Memory B cell (primary cell): ENCODE measurements around the gene FERD3L.
"Not testable (repeated sequence)": the region's sequence is repeated elsewhere in the genome, so short reads cannot be mapped to it uniquely, and the experiment has no call there.

Experiments
- ATAC-seq: fragments of 150-1000 bp; cut with Tn5 transposase; 2 replicates; pipeline ENCODE4 v1.10.0; 2021; ENCODE audit warnings: low read depth, mild to moderate bottlenecking, moderate library complexity
- DNase-seq, 2 donors: peaks; one replicate each; pipeline ENCODE4 v3.0.0; 2022; ENCODE audit warnings: low spot score in 2 of 2
- H3K27ac Mint-ChIP-seq: one replicate; pipeline ENCODE4 v1.8.0; 2022; ENCODE audit warnings: mild to moderate bottlenecking, moderate library complexity, mixed read lengths
- H3K27me3 Mint-ChIP-seq: one replicate; pipeline ENCODE4 v1.8.0; 2022; ENCODE audit warnings: mixed read lengths
- H3K36me3 Mint-ChIP-seq: one replicate; pipeline ENCODE4 v1.8.0; 2022; ENCODE audit warnings: mild to moderate bottlenecking, mixed read lengths
- H3K4me1 Mint-ChIP-seq: one replicate; pipeline ENCODE4 v1.8.0; 2022; ENCODE audit warnings: mixed read lengths
- H3K4me3 Mint-ChIP-seq: one replicate; pipeline ENCODE4 v1.8.0; 2022; ENCODE audit warnings: mild to moderate bottlenecking, moderate library complexity, mixed read lengths
- H3K9me3 Mint-ChIP-seq: one replicate; pipeline ENCODE4 v1.8.0; 2022; ENCODE audit warnings: mixed read lengths

FERD3L gene

DNA sequence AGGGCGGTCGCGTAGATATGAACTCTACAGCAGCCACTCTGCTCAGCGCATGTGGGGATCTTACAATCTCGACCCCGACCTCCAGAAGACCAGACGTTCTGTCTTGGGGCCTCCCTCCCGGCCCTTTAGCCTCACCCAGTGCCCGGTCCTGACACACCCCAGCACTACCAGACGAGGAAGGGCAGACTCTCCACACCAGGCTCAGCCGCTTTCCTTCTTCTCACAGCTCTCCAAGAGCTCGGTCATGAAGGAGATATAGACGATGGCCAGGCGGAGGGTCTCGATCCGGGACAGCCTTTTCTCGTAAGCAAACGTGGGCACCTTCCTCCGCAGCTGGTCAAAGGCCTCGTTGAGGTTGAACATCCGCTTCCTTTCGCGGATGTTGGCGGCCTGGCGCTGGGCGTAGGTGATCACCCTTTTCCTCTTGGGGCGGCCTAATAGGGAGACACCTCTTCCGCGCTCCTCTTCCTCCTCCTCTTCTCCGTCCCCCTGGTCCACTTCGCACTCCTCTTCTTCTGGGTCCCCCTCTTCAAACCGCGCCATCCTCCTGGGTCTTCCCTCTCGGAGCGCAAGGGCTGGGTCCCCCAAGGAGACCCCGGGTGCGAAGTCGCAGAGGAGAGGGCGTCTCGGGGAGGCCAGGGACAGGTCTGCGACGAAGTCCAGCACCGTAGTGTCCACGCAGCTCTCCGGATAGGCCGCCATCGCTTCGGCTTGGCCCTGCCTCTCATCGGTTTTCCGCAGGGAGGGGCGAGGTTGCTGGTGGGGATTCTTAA is at the start of gene FERD3L:
FERD3L (minus strand) TSS at position 761 of the 773 bp plus-strand sequence; CDS start at position 702, 59 bp downstream.
- H3K36me3 Mint-ChIP-seq, result peaks cover 1% of the 10 kb centered on the region
- H3K4me3 Mint-ChIP-seq, result no peak within 1 kb of the TSS

GRCh38 chr7:19194417-19194816 is 49.2 kb upstream of the FERD3L start:
- not testable (repeated sequence) for ATAC-seq, H3K4me3 Mint-ChIP-seq, H3K27ac Mint-ChIP-seq, H3K9me3 Mint-ChIP-seq, H3K36me3 Mint-ChIP-seq, DNase-seq, H3K4me1 Mint-ChIP-seq, H3K27me3 Mint-ChIP-seq

More for the DNA sequence above, at the start of gene FERD3L:
- ATAC-seq (no peak), DNase-seq (no peak)
- Mint-ChIP-seq H3K9me3 (peaks cover 3% of the 10 kb centered on the region), H3K27me3 (peaks cover 10% of the 10 kb centered on the region), H3K27ac (no peak within 1 kb of the TSS), H3K4me1 (peaks cover 2% of the 10 kb centered on the region)

DNA sequence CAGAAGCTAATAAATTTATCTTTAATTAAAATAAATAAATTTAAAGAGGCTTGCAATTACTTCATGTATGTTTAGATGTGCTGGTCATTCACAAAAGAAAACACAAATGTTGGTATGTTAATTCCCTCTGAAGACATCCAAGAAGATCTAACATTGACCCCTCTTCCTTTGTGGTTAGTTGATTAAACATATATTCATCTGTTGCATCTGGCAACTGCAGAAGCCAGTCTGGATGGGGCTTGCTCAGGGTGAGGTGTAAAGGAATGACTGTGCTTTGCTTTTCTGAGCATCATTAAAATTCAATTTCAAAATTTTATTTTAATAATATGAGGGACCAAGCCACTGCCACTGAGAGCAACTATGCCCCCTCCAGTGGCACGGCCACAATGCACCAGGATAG is 36.4 kb upstream of the FERD3L start:
- no peak for ATAC-seq

GRCh38 chr7:19178595-19178994 is 33.4 kb upstream of the FERD3L start:
- ATAC-seq, result no peak
- Mint-ChIP-seq H3K9me3 (peaks cover 8% of the 10 kb centered on the region), H3K27me3 (peaks cover 2% of the 10 kb centered on the region), H3K36me3 (peaks cover under 1% of the 10 kb centered on the region), H3K4me3 (no peak overlapping the region), H3K4me1 (no peaks in the 10 kb centered on the region), H3K27ac (no peak overlapping the region)
- no peak for DNase-seq

More for the DNA sequence above, 36.4 kb upstream of the FERD3L start:
- H3K36me3 Mint-ChIP-seq, result peaks cover 1% of the 10 kb centered on the region
- no peak overlapping the region for H3K4me3 Mint-ChIP-seq
- H3K27me3 Mint-ChIP-seq, result no peaks in the 10 kb centered on the region
- H3K9me3 Mint-ChIP-seq, result peaks cover 18% of the 10 kb centered on the region
- H3K4me1 Mint-ChIP-seq, result no peaks in the 10 kb centered on the region
- H3K27ac Mint-ChIP-seq, result no peak overlapping the region
- DNase-seq, result no peak

GRCh38 chr7:19177269-19177668 is 32.0 kb upstream of the FERD3L start:
- peaks cover 2% of the 10 kb centered on the region for H3K27me3 Mint-ChIP-seq
- H3K9me3 Mint-ChIP-seq, result peaks cover 1% of the 10 kb centered on the region
- no peaks in the 10 kb centered on the region for H3K4me1 Mint-ChIP-seq
- no peak overlapping the region for H3K27ac Mint-ChIP-seq
- no peak overlapping the region for H3K4me3 Mint-ChIP-seq
- ATAC-seq, result no peak
- no peaks in the 10 kb centered on the region for H3K36me3 Mint-ChIP-seq
- DNase-seq, result no peak

- no peak for ATAC-seq
- Mint-ChIP-seq H3K4me1 (no peaks in the 10 kb centered on the region), H3K9me3 (no peaks in the 10 kb centered on the region), H3K4me3 (no peak overlapping the region), H3K27me3 (peaks cover 2% of the 10 kb centered on the region), H3K27ac (no peak overlapping the region), H3K36me3 (no peaks in the 10 kb centered on the region)
- DNase-seq, result no peak
These were observed 30.0 kb upstream of the FERD3L start for GRCh38 chr7:19175241-19175640.

DNA sequence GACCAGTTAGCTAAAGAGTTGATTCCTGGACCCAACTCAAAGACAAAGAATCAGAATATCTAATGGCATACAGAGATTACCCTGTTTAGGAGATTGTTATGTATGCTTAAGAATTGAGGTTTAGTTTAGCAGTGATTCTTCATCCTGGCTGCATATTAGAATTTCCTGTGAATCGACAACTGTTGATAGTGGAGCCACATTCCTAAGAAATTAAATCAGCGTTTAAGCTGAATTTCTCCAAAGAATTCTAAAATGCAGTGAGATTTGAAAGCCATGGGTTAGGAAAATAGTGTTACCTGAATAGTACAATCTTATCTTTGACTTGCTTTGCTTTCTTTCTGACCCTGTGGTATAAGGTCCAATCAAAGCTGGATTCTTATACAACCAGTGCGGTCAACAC is 16.4 kb upstream of the FERD3L start:
- ATAC-seq, result no peak
- no peaks in the 10 kb centered on the region for H3K27me3 Mint-ChIP-seq
- H3K4me3 Mint-ChIP-seq, result no peak overlapping the region
- DNase-seq, result no peak
- H3K36me3 Mint-ChIP-seq, result no peaks in the 10 kb centered on the region
- no peak overlapping the region for H3K27ac Mint-ChIP-seq
- H3K4me1 Mint-ChIP-seq, result no peaks in the 10 kb centered on the region
- no peaks in the 10 kb centered on the region for H3K9me3 Mint-ChIP-seq

DNA sequence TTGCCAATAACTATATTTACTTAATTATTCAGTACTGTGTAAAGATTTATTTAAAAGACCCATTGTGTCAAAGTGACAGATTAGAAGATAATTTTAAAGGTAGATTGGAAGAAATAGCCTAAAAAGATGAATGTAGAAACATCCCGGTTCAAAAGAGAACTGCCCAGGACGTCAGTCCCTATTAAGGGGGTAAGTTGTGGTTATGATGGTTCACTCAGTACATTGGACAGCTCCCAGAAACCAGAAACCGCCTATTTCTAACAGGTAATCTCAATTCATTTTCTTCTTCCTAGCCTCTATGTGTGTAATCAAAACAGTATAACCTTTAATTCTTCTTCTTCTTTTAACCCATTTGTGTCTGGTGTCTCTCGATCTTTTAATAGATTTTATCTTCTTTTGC is 1.5 kb upstream of the FERD3L start:
- H3K36me3 Mint-ChIP-seq, result peaks cover 1% of the 10 kb centered on the region
- H3K27me3 Mint-ChIP-seq, result peaks cover 10% of the 10 kb centered on the region
- H3K4me1 Mint-ChIP-seq, result peaks cover 2% of the 10 kb centered on the region
- H3K9me3 Mint-ChIP-seq, result peaks cover 3% of the 10 kb centered on the region
- no peak for ATAC-seq
- no peak overlapping the region for H3K27ac Mint-ChIP-seq
- DNase-seq, result no peak
- no peak overlapping the region for H3K4me3 Mint-ChIP-seq

- DNase-seq (no peak), ATAC-seq (no peak)
- Mint-ChIP-seq H3K4me1 (peaks cover 2% of the 10 kb centered on the region), H3K27ac (no peak overlapping the region), H3K4me3 (no peak overlapping the region), H3K27me3 (peaks cover 10% of the 10 kb centered on the region), H3K36me3 (peaks cover 1% of the 10 kb centered on the region), H3K9me3 (peaks cover 3% of the 10 kb centered on the region)
These were observed 354 bp upstream of the FERD3L start for GRCh38 chr7:19145434-19146115.

GRCh38 chr7:19143881-19144574 is 1.2 kb downstream of the FERD3L start:
- H3K27me3 Mint-ChIP-seq, result peaks cover 10% of the 10 kb centered on the region

GRCh38 chr7:19139706-19140327 is 5.4 kb downstream of the FERD3L start:
- peaks cover 4% of the 10 kb centered on the region for H3K27me3 Mint-ChIP-seq
- no peak overlapping the region for H3K27ac Mint-ChIP-seq
- ATAC-seq (no peak), DNase-seq (no peak)
- no peak overlapping the region for H3K4me3 Mint-ChIP-seq
- H3K4me1 Mint-ChIP-seq, result peaks cover 2% of the 10 kb centered on the region
- H3K9me3 Mint-ChIP-seq, result no peaks in the 10 kb centered on the region
- H3K36me3 Mint-ChIP-seq, result no peaks in the 10 kb centered on the region

More at GRCh38 chr7:19143881-19144574, 1.2 kb downstream of the FERD3L start:
- ATAC-seq (no peak), DNase-seq (no peak)
- peaks cover 1% of the 10 kb centered on the region for H3K36me3 Mint-ChIP-seq
- peaks cover 2% of the 10 kb centered on the region for H3K4me1 Mint-ChIP-seq
- no peak overlapping the region for H3K27ac Mint-ChIP-seq
- no peak overlapping the region for H3K4me3 Mint-ChIP-seq
- peaks cover 3% of the 10 kb centered on the region for H3K9me3 Mint-ChIP-seq

DNA sequence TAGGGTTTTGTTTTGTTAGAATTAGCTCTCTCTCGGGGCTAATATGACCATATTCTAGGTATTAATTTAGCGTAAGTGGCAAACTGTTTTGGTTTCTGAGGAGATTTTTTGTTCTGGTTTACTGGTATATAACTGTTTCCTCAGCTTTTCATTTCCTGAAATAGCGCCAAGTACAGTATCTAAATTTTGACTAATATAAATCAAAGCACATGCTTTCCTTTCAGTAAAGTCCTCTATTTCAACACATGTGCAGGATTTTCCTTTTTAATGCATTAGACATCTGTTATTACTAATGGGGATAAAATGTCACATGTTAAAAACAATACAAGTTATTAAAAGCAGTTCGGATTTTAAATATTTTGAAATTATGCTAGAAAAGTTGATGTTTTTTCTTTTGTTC is 11.3 kb downstream of the FERD3L start:
- no peak overlapping the region for H3K4me3 Mint-ChIP-seq
- peaks cover 5% of the 10 kb centered on the region for H3K27me3 Mint-ChIP-seq
- H3K4me1 Mint-ChIP-seq, result no peaks in the 10 kb centered on the region
- H3K36me3 Mint-ChIP-seq, result no peaks in the 10 kb centered on the region
- DNase-seq (no peak), ATAC-seq (no peak)
- no peak overlapping the region for H3K27ac Mint-ChIP-seq
- H3K9me3 Mint-ChIP-seq, result no peaks in the 10 kb centered on the region

GRCh38 chr7:19133390-19133789 is 11.8 kb downstream of the FERD3L start:
- H3K27me3 Mint-ChIP-seq, result peaks cover 5% of the 10 kb centered on the region
- no peak overlapping the region for H3K4me3 Mint-ChIP-seq
- no peak for DNase-seq
- no peaks in the 10 kb centered on the region for H3K4me1 Mint-ChIP-seq
- H3K27ac Mint-ChIP-seq, result no peak overlapping the region
- no peaks in the 10 kb centered on the region for H3K36me3 Mint-ChIP-seq
- H3K9me3 Mint-ChIP-seq, result no peaks in the 10 kb centered on the region
- ATAC-seq, result no peak

GRCh38 chr7:19128856-19129255 is 16.4 kb downstream of the FERD3L start:
- DNase-seq (no peak), ATAC-seq (no peak)
- Mint-ChIP-seq H3K27me3 (peaks cover 10% of the 10 kb centered on the region), H3K27ac (no peak overlapping the region), H3K36me3 (no peaks in the 10 kb centered on the region), H3K9me3 (no peaks in the 10 kb centered on the region), H3K4me3 (no peak overlapping the region), H3K4me1 (no peaks in the 10 kb centered on the region)
